HEK293T (cell line): Measurements from ENCODE around the gene ZMIZ1.

Experiments used
- BHLHE40 ChIP-seq: fragments of 450-650 bp; IDR thresholded peaks from 2 replicates; pipeline ENCODE4 v1.6.1; 2016; ENCODE audit warnings: mild to moderate bottlenecking, moderate library complexity, borderline replicate concordance
- ELF4 ChIP-seq: fragments of 450-650 bp; IDR thresholded peaks from 2 replicates; pipeline ENCODE4 v1.6.1; 2017; ENCODE audit warnings: antibody characterized with exemption
- FOXK2 ChIP-seq: fragments of 450-650 bp; IDR thresholded peaks from 2 replicates; pipeline ENCODE4 v1.6.1; 2016; ENCODE audit warnings: mild to moderate bottlenecking
- FOXM1 ChIP-seq: fragments of 450-650 bp; IDR thresholded peaks from 2 replicates; pipeline ENCODE4 v1.6.1; 2017; ENCODE audit warnings: mild to moderate bottlenecking, borderline replicate concordance
- L3MBTL2 ChIP-seq: fragments of 450-650 bp; conservative IDR thresholded peaks from 2 replicates; pipeline ENCODE4 v1.6.1; 2016; ENCODE audit warnings: mild to moderate bottlenecking
- LEF1 ChIP-seq: fragments of 450-650 bp; IDR thresholded peaks from 2 replicates; pipeline ENCODE4 v1.6.1; 2017; ENCODE audit warnings: mild to moderate bottlenecking, borderline replicate concordance
- SP1 ChIP-seq: fragments of 450-650 bp; IDR thresholded peaks from 2 replicates; pipeline ENCODE4 v1.6.1; 2017
- TARDBP ChIP-seq: fragments of 450-650 bp; IDR thresholded peaks from 2 replicates; pipeline ENCODE4 v1.6.1; 2016
- ZNF384 ChIP-seq: fragments of 450-650 bp; IDR thresholded peaks from 2 replicates; pipeline ENCODE4 v1.6.1; 2016

GRCh38 chr10:79056736-79057391 is 11.9 kb upstream of the ZMIZ1 start:
- no peak for TF ChIP-seq ZNF384
- no peak for TF ChIP-seq LEF1
- no peak for TF ChIP-seq FOXM1
- no peak for TF ChIP-seq ELF4
- no peak for TF ChIP-seq L3MBTL2
- no peak for TF ChIP-seq TARDBP
- no peak for TF ChIP-seq BHLHE40
- TF ChIP-seq FOXK2: no peak
- TF ChIP-seq SP1: no peak
